HepG2 (cell line): Measurements from ENCODE around the gene BACH1.

Source experiments
- CTCF ChIP-seq: sonication (generic); formaldehyde crosslinking; IDR thresholded peaks from 2 replicates; pipeline ENCODE4 v1.5.0; 2020; ENCODE audit warnings: mild to moderate bottlenecking, missing genetic modification reagents, moderate library complexity
- E2F1 ChIP-seq: sonication (generic); formaldehyde crosslinking; IDR thresholded peaks from 2 replicates; pipeline ENCODE4 v1.5.0; 2020; ENCODE audit warnings: missing genetic modification reagents
- ELK4 ChIP-seq: sonication (generic); formaldehyde crosslinking; IDR thresholded peaks from 2 replicates; pipeline ENCODE4 v1.9.0; 2021; ENCODE audit warnings: missing genetic modification reagents, borderline replicate concordance
- ESRRA ChIP-seq: sonication (generic); formaldehyde crosslinking; IDR thresholded peaks from 2 replicates; pipeline ENCODE4 v1.5.1; 2020; ENCODE audit warnings: mild to moderate bottlenecking, low read depth, missing genetic modification reagents
- KLF6 ChIP-seq: IDR thresholded peaks from 2 replicates; pipeline ENCODE4 v1.8.0; 2016; ENCODE audit warnings: missing biosample characterization, missing genetic modification reagents
- NFIC ChIP-seq: IDR thresholded peaks from 2 replicates; pipeline ENCODE4 v1.6.1; 2012; ENCODE audit warnings: mild to moderate bottlenecking, low read length, inconsistent platforms
- PHF8 ChIP-seq: sonication (generic); formaldehyde crosslinking; IDR thresholded peaks from 2 replicates; pipeline ENCODE4 v1.5.0; 2020; ENCODE audit warnings: missing genetic modification reagents
- POLR2A ChIP-seq, 2 experiments: IDR thresholded peaks; 2 replicates each; pipeline ENCODE4 v1.6.1; 2011; ENCODE audit warnings: low read depth in 2 of 2, low read length in 2 of 2, mild to moderate bottlenecking in 1 of 2, moderate library complexity in 1 of 2; ENCODE audit not compliant: insufficient read depth in 1 of 2
- XRCC5 ChIP-seq: fragments of 200-400 bp; formaldehyde crosslinking; optimal IDR thresholded peaks from 2 replicates; pipeline ENCODE3; 2017; ENCODE audit warnings: mild to moderate bottlenecking, low read length
- ZBTB1 ChIP-seq: sonication (generic); formaldehyde crosslinking; IDR thresholded peaks from 2 replicates; pipeline ENCODE4 v1.4.0; 2020; ENCODE audit warnings: missing genetic modification reagents, borderline replicate concordance
- ZNF713 ChIP-seq: sonication (generic); formaldehyde crosslinking; IDR thresholded peaks from 2 replicates; pipeline ENCODE4 v1.4.0; 2020; ENCODE audit warnings: mild to moderate bottlenecking, missing genetic modification reagents

DNA sequence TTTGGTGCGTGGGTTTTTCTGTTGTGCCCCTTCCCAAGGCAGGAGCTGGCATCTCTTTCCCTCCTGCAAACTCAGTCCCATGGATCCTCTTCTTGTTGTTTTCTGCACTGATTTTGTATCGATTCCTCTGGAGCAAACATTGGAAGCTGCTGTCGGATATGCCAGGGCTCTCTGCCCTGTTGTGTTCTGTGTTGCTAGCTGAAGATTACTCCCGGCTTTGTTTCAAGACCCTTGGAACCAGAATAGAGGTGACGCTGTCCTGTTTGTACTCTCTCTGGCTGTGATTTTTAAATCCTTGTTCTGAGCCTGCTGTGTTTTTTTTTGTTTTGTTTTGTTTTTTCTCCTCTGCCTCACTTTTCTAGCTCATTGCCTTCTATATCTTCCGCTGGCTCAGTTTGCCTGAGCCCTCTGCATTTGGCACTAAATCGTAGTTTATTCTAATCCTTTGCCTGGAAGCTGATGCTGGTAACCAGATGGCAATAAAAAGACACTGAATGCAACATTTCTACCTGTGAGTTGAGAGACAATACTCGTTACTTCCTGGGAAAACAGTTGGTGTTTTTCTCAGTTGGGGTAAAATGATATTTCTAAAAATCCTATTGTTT is 67.0 kb downstream of the BACH1 start:
- TF ChIP-seq E2F1 (no peak), XRCC5 (no peak), ESRRA (CRISPR knock-in tag) (no peak), ELK4 (CRISPR knock-in tag) (no peak), CTCF (CRISPR knock-in tag) (no peak), NFIC (no peak), POLR2A (IDR thresholded peaks at IDR 0.05; ENCODE audit: insufficient read depth in 1 of 2, low read depth in 2 of 2, low read length in 2 of 2) (no peak), PHF8 (CRISPR knock-in tag) (no peak), ZBTB1 (CRISPR knock-in tag) (no peak), KLF6 (CRISPR knock-in tag) (no peak), ZNF713 (no peak)
